ENCODE measurements around the gene SEC16B.

GRCh38 chr1:177984761-177985160 is 14.9 kb upstream of the SEC16B start:
- TF ChIP-seq POLR2A (IDR thresholded peaks at IDR 0.05) (no peak), CTCF (IDR thresholded peaks at IDR 0.05) (no peak)
